Endothelial cell (in vitro differentiated cells): ENCODE measurements around the gene ZEB2. TPM values are rescaled to one million over a fixed set of nuclear protein-coding genes. Genes with fewer than 3 reads are reported as not detected.
"Not testable (repeated sequence)": the region's sequence is repeated elsewhere in the genome, so short reads cannot be mapped to it uniquely, and the experiment has no call there.

Source experiments
- DNase-seq: peaks from one replicate; pipeline ENCODE4 v3.0.0; 2021; ENCODE audit warnings: low spot score
- H3K27ac Mint-ChIP-seq: one replicate; pipeline ENCODE4 v1.8.0; 2021; ENCODE audit warnings: mixed read lengths, inconsistent platforms; ENCODE audit not compliant: unreplicated experiment
- H3K27me3 Mint-ChIP-seq: one replicate; pipeline ENCODE4 v1.8.0; 2021; ENCODE audit warnings: mild to moderate bottlenecking, moderate library complexity, mixed read lengths, inconsistent platforms; ENCODE audit not compliant: unreplicated experiment
- H3K36me3 Mint-ChIP-seq: one replicate; pipeline ENCODE4 v1.8.0; 2021; ENCODE audit warnings: mild to moderate bottlenecking, low read depth, mixed read lengths, inconsistent platforms; ENCODE audit not compliant: unreplicated experiment
- H3K4me1 Mint-ChIP-seq: one replicate; pipeline ENCODE4 v1.8.0; 2021; ENCODE audit warnings: mild to moderate bottlenecking, mixed read lengths, inconsistent platforms; ENCODE audit not compliant: unreplicated experiment
- H3K4me3 Mint-ChIP-seq: one replicate; pipeline ENCODE4 v1.8.0; 2021; ENCODE audit warnings: mild to moderate bottlenecking, mixed read lengths, inconsistent platforms; ENCODE audit not compliant: unreplicated experiment
- H3K9me3 Mint-ChIP-seq: one replicate; pipeline ENCODE4 v1.8.0; 2021; ENCODE audit warnings: mixed read lengths, inconsistent platforms; ENCODE audit not compliant: unreplicated experiment
- total RNA-seq: library from RNA; stranded (reverse); fragmentation: NEBNext Ultra II Directional; extraction: Animal tissue kit (Norgen Biotek cat#: 25700); gene quantifications from one replicate; pipeline ENCODE4 v1.2.1, GENCODE V29; 2021; ENCODE audit not compliant: unreplicated experiment
- TF ChIP-seq, protein P1 (sequence below): fragments of 200-600 bp; sonication (generic); IDR thresholded peaks from one replicate; pipeline ENCODE4 v1.5.0; 2021; ENCODE audit warnings: antibody characterized with exemption; ENCODE audit not compliant: unreplicated experiment

ZEB2 gene
- total RNA-seq, 1 donor from 2014 or later, result 109 TPM

- Mint-ChIP-seq H3K27me3 (peaks cover 2% of the 10 kb centered on the region), H3K27ac (no peak overlapping the region), H3K4me1 (peaks cover 22% of the 10 kb centered on the region), H3K36me3 (no peaks in the 10 kb centered on the region), H3K4me3 (no peak overlapping the region), H3K9me3 (no peaks in the 10 kb centered on the region)
- no peak for DNase-seq
- TF ChIP-seq, protein P1, sequence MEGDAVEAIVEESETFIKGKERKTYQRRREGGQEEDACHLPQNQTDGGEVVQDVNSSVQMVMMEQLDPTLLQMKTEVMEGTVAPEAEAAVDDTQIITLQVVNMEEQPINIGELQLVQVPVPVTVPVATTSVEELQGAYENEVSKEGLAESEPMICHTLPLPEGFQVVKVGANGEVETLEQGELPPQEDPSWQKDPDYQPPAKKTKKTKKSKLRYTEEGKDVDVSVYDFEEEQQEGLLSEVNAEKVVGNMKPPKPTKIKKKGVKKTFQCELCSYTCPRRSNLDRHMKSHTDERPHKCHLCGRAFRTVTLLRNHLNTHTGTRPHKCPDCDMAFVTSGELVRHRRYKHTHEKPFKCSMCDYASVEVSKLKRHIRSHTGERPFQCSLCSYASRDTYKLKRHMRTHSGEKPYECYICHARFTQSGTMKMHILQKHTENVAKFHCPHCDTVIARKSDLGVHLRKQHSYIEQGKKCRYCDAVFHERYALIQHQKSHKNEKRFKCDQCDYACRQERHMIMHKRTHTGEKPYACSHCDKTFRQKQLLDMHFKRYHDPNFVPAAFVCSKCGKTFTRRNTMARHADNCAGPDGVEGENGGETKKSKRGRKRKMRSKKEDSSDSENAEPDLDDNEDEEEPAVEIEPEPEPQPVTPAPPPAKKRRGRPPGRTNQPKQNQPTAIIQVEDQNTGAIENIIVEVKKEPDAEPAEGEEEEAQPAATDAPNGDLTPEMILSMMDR, result no peak
Measured at GRCh38 chr2:144366825-144367429, 153.0 kb downstream of the ZEB2 start.

GRCh38 chr2:144364944-144365738 is 154.8 kb downstream of the ZEB2 start:
- Mint-ChIP-seq H3K9me3 (no peaks in the 10 kb centered on the region), H3K4me3 (no peak overlapping the region)
- no peak for DNase-seq

DNA sequence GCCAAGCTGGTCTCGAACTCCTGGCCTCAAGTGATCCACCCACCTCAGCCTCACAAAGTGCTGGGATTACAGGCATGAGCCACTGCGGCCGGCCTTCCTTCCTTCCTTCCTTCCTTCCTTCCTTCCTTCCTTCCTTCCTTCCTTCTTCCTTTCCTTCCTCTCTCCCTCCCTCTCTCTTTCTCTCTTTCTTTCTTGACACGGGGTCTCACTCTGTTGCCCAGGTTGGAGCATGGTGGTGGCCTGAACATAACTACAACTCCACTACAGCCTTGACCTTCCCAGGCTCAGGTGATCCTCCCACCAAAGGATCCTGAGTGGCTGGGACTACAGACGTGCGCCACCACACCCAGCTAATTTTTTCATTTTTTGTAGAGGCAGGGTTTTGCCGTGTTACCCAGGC is 155.7 kb downstream of the ZEB2 start:
- H3K27me3 Mint-ChIP-seq, H3K9me3 Mint-ChIP-seq, DNase-seq, H3K36me3 Mint-ChIP-seq, H3K4me1 Mint-ChIP-seq, H3K4me3 Mint-ChIP-seq, H3K27ac Mint-ChIP-seq: not testable (repeated sequence)

More at GRCh38 chr2:144364944-144365738, 154.8 kb downstream of the ZEB2 start:
- Mint-ChIP-seq H3K4me1 (peaks cover 7% of the 10 kb centered on the region), H3K27ac (no peak overlapping the region), H3K27me3 (peaks cover 2% of the 10 kb centered on the region), H3K36me3 (no peaks in the 10 kb centered on the region)
- TF ChIP-seq, protein P1, result no peak

DNA sequence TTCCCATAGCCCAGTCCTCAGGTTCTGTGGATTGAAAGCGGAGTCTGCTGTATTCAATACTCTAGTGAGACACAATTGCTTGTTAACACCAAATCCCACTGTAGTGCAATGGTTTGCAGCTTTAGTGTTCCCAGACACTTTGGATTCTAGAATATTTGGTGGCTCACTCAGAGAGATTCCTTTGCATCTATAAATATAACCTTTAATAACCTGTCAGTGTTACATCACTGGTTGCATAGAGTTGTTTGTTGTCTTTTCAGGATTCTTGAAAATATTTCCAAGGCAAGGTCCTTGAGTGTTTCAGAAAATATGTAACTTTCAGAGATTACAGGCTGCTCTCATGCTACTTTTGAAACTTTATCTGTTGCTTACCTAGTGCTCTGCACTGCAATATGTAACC is 157.5 kb downstream of the ZEB2 start:
- H3K4me1 Mint-ChIP-seq, result peaks cover 5% of the 10 kb centered on the region
- H3K4me3 Mint-ChIP-seq, result no peak overlapping the region
- H3K27me3 Mint-ChIP-seq, result no peaks in the 10 kb centered on the region
- no peaks in the 10 kb centered on the region for H3K9me3 Mint-ChIP-seq
- H3K36me3 Mint-ChIP-seq, result no peaks in the 10 kb centered on the region
- TF ChIP-seq, protein P1, result no peak
- no peak for DNase-seq
- no peak overlapping the region for H3K27ac Mint-ChIP-seq

DNA sequence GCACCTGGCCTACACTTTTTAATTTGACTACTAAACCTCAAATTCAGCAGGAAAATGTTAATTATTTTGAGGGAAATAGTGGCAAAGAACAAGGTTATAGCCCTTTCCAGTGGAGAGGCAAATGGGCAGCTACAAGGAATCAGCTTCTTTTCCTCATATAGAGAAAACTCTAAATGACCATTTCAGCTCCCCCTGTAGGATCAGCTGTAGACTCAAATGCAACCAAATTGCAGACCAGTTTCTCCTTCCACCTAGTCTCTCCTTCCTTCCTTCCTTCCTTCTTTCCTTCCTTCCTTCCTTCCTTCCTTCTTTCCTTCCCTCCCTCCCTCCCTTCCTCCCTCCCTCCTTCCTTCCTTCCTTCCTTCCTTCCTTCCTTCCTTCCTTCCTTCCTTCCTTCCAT is 158.2 kb downstream of the ZEB2 start:
- peaks cover 5% of the 10 kb centered on the region for H3K4me1 Mint-ChIP-seq
- no peaks in the 10 kb centered on the region for H3K27me3 Mint-ChIP-seq
- no peaks in the 10 kb centered on the region for H3K9me3 Mint-ChIP-seq
- TF ChIP-seq, protein P1, result no peak
- H3K4me3 Mint-ChIP-seq, result no peak overlapping the region
- H3K36me3 Mint-ChIP-seq, result no peaks in the 10 kb centered on the region
- no peak overlapping the region for H3K27ac Mint-ChIP-seq
- DNase-seq, result no peak
